ENCODE results near the gene MTRR.
A peak's percentile ranks its signal among the peaks of the same experiment; 100 is the strongest.

MTRR gene

DNA sequence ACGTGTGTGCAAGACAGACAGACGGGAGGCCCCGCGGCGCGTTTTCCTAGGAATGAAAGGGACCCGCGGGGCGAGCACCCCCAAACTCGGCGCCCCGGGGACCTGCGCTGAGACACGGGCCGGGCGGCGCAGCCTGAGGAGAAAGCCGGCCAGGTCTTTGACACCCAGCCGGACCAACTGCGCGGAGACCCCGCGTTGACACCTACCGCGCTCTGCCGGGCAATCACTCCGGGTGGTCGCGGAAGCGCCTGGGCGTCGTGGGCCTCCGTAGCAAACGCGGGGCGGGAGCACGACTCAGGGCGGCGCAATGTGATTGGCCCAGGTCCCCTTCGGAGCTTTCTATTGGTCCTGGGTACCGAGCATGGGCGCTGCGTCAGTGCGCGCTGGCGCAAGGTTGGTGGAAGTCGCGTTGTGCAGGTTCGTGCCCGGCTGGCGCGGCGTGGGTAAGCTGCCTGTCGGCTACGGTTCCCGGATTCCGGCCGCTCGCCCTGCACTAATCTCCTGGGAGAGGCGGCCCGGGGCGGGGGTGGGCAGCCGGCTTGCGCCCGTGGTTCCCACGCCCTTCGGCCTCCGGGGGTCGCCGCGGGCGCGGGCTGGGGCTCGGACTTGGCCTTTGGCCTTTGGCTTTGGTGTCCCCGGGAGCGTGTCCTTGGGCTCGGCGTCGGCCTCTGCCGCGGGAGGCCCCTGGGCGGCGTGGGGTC, at the start of gene MTRR, which contains the start of gene FASTKD3:
TSS of gene MTRR (plus strand) at position 376 of the 701 bp plus-strand sequence. CDS start 1,647 bp downstream, outside the sequence.
TSS of gene FASTKD3 (minus strand) at position 259 of the 701 bp plus-strand sequence. CDS start 948 bp downstream, outside the sequence.
- peak; percentile 81 to 82 for DNase-seq (ENCODE audit: low read depth in 1 of 2, low spot score in 1 of 2)

DNA sequence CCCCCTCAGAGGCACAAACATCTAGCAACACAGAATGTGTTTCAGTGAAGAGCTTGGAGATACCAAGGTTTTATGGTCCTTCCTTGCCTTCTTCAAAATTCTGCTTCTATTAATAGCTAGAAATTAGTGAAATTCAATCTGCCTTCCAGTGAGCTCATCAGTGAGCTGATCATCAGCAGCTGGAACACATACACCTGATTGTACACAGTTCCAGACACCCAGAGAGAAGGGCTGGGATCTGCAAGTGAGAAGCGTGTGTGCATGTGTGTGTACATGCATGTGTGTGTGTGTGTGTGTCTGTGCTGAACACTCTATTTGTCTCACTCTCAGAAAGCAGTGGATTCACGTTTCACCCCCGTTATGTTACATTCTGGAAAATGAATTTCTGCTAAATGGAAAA, 46.5 kb upstream of the MTRR start:
- DNase-seq (ENCODE audit: low read depth in 1 of 2, low spot score in 1 of 2) = no peak

DNA sequence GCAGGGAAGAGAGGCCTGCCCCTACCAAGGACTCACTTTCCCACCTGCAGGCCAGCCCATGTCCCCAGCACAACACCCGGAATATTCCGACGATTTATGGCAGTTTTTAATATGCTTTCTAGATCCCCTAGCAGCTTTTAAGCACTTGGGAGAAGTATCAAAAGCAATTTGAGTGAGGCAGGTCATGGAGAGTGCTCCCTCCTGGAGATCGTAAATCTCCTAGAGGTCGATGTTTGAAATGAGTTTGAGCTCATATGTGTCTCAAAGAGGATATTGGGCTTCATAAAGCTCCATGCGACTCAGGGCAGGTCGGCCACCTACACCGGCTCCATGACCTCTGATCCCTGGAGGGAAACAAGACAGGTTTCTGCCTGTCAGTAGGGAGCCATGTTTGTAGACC, 45.4 kb upstream of the MTRR start:
- no peak for DNase-seq (ENCODE audit: low read depth in 1 of 2, low spot score in 1 of 2)

DNA sequence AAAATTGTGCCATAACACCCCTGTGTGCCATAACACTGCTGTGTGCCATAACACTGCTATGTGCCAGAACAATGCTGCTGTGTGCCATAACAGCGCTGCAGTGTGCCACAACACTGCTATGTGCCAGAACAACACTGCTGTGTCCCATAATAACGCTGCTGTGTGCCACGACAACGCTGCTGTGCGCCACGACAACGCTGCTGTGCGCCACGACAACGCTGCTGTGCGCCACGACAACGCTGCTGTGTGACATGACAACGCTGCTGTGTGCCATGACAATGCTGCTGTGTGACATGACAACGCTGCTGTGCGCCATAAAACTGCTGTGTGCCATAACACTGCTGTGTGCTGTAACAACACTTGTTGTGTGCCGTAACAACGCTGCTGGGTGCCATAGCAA, 44.0 kb upstream of the MTRR start:
- no peak for DNase-seq (ENCODE audit: low read depth in 1 of 2, low spot score in 1 of 2)

DNA sequence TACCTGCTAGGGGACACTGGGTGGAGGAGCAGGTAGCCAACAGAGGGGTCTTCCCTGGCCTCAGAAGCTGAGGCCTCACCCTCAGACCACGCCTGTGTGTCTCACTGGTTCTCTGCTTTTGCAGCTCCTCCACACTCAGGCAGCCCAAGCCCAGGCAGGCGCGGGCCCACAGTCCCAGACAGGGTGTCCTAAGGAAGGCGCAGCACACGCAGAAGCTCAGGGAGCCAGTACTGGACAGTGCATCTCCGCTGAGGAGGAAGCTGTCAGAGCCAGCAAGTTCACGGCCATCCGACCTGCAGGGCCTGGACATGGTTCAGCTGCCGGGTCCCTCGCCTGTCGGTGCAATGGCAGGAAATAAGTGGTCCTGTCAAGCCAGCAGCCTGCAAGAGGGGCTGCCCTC, 43.3 kb upstream of the MTRR start:
- DNase-seq (ENCODE audit: low read depth in 1 of 2, low spot score in 1 of 2) = no peak

DNA sequence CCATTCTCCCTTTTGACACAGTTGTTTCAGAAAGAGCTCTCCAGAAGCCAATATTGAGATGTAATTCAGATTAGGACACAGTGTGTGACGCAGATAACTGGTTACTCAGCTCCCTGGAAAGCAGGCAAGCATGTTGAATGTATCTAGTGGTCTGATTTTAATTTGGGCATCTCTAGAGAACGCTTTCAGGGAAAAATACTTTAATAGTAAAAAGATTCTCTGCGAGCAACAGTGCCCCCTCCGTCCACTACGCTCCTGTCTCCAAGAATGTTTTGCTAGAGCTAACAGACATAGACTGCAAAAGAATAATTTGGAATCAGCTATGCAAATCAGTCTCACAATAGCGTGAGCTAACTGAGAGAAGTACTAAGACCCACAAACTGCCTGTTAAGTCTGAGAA, 41.3 kb upstream of the MTRR start:
- no peak for DNase-seq (ENCODE audit: low read depth in 1 of 2, low spot score in 1 of 2)

DNA sequence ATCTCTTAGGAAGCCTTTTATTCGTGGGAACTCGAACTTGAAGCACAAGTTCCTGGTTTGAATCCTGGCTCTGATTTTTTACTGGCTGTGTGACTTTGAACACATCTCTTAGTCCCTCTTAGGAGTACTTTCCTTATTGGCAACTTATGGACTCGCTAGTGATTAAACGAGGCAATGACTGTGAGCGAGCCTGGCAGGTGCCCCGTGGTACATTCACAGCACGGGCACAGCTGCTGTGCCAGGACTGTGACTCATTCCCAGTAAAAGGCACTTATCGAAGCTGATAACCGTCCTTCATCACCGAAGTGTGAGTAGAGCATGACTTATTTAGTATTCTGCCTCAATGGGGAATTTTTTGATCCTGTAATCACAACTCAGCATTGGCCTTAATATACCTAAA, 40.7 kb upstream of the MTRR start:
- DNase-seq (ENCODE audit: low read depth in 1 of 2, low spot score in 1 of 2) = no peak

DNA sequence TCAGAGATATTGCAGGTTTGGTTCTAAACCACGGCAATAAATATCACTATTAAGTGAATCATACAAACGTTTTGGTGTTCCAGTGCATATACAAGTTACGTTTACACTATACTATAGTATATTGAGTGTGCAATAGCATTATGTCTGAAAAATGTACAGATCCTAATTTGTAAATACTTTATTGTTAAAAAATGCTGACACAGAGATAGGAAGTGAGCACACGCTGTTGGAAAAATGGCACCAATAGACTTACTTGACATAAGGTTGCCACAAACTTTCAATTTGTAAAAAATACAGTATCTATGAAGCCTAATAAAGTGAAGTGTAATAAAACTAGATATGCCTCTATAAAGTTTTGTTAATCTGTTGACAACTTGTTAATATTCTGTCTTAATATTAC, 34.0 kb upstream of the MTRR start:
- no peak for DNase-seq (ENCODE audit: low read depth in 1 of 2, low spot score in 1 of 2)

DNA sequence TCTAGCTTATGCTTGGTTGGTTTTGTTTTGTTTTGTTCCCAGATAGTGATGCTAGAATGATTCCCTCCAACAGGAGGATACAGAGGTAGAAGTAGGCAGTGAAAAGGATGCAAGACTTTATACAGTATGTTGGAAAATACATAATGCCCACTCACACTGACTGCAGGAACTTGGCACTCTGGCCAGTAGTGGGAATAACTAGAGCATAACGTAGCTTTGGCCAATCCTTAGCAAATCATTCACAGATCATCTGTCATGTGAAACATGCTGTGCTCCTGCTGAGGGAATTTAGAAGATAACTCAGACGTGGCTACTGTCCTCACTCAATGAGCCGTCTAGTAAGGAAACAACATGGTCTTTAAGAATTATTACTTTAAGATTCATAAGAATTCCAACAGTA, 31.5 kb upstream of the MTRR start:
- no peak for DNase-seq (ENCODE audit: low read depth in 1 of 2, low spot score in 1 of 2)

DNA sequence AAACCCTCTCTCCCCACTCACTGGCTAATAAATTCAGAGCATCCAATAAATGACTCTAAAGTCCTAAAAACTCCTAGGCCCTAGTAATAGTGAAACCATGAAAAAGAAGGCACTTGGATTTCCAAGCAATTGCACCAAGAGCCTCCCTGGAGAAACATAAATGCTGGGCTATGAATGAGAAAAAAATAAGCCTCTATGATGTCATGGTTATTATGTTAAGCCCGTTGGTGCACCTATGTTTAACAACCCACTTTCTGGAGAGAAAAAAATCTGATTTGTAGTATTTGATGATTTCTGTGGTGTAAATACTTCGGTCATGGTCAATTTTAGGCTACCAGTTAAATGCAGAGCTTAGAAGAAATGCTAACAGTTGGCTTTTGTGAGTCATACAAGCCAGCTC, 26.4 kb upstream of the MTRR start:
- DNase-seq (ENCODE audit: low read depth in 1 of 2, low spot score in 1 of 2) = no peak

DNA sequence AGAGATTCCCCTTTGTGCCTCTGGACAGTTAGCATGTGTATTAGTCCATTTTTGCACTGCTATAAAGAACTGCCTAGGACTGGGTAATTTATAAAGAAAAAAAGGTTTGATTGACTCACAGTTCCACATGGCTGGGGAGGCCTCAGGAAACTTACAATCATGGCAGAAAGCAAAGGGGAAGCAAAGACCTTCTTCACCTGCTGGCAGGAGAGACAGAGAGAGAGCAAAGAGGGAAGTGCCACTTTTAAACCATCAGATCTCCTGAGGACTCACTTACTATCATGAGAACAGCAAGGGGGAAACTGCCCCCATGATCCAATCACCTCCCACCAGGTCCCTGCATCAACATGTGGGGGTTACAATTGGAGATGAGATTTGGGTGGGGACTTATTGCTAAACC, 24.0 kb upstream of the MTRR start:
- DNase-seq (ENCODE audit: low read depth in 1 of 2, low spot score in 1 of 2) = no peak

DNA sequence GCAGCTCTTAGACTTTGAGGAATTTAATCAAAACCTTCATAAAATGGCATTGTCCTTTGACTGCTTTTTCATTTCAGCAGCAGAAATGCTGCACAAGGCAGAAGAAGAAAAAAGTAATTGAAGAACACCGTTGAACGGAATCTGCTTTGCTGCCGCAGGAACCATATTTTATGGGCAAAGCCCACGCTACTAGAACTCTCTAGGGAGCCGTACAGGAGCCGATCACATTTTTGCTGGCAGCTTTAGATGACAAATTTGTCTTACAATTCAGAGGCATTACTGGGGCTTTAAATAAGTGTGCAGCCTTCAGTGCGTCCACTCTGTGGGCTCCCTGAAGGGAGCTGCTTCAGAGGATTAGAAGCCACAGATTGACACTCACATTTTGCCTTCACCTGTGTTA, 23.4 kb upstream of the MTRR start:
- DNase-seq (ENCODE audit: low read depth in 1 of 2, low spot score in 1 of 2) = no peak

DNA sequence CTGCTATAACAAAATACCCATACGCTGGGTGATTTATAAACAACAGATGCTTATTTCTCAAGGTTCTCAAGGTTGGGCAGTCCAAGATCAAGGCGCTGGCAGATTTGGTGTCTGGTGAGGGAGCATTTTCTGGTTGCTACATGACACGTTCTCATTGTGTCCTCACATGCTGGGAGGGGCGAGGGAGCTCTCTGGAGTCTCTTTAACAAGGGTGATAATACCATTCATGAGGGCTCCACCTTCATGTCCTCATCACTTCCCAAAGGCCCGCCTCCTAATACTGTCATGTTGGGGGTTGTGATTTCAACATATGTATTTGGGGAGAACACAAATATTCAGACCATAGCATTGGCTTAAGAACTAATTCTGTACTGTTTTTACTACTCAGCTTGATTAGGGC, 22.6 kb upstream of the MTRR start:
- no peak for DNase-seq (ENCODE audit: low read depth in 1 of 2, low spot score in 1 of 2)

DNA sequence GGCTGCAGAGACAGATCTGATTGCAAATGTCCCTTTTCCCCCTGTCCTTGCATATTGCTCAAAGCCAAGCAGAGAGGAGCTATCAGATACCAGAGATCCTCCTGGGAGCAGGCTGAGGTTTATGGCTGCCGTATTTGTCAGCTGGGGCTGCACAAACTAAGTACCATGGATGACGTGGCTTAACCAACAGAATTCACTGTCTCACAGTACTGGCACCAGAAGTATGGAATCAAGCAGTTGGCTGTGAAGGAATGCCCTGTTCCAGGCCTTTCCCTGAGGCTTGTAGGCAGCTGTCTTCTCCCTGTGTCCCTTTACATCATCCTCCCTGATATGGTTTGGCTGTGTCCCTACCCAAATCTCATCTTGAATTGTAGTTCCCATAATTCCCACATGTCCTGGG, 20.7 kb upstream of the MTRR start:
- no peak for DNase-seq (ENCODE audit: low read depth in 1 of 2, low spot score in 1 of 2)

DNA sequence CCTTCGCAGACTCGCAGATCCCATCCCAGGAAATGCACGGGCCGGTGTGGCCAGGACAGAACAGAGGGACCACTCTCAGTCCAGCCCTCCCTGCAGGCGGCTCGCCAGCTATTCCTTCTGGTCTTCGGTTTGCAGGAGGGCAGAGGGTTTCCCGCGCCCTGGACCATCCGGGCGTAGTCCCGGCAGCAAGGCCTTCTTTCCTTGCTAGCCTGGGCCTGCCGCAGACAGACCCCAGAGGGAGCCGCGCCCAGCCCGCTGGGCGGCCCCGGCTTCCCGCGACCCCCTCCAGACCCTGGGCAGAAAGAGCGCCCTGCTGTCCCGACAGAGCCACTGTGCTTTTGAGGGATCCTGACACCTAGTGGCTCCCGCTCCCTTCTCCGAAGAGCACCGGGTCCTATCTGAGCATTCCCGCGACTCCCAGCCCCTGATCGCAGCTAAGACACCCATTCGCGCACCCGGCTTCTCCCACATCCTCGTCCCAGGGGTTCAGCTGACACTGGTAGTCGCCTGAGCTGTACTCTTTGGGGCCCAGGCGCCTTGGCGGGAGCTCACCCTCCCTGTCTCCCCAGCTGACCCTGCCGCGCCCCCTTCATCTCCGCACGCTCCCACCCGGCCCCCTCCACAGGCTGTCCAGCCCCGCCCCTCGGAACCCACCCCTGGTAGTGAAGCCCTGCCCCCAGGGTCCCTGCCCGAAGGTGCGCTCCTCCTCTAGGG, 19.1 kb upstream of the MTRR start:
- no peak for DNase-seq (ENCODE audit: low read depth in 1 of 2, low spot score in 1 of 2)

DNA sequence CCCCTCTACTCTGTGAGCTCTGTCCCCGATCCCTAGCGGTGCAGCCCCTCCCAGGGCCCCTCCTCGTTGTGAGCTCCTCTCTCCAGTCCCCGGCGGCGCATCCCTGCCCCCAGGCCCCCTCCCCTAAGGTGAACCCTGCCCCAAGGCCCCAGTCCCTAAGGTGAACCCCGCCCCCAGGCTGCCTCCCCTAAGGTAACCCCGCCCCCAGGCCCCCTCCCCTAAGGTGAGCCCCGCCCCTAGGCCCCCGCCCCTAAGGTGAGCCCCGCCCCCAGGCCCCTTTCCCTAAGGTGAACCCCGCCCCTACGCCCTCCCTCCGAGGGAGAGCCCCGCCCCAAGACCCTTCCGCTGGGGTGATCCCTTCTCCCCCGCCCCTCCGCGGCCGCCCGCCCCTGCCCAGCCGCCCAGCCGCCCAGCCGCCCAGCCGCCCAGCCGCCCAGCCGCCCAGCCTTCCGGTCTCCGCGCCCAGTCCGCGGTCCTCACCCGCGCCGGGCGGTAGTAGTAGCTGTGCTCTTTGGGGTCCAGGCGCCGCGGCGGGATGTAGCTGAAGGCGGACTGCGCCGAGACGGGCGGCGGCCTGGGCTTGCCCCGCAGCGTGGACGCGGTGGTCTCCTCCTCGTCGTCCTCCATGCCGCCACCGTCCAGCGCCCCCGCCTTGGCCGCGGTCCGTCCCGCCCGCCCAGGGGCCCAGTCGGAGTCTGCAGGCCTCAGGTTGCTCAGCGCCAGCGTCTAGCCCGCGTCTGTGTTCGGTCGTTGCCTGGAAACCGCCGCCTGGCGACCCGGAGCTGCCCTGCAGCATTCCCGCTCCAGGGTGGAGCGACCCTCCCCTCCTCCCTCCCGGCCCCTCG, 18.3 kb upstream of the MTRR start, which contains the start of gene CFAP90:
TSS of gene CFAP90 (minus strand) at position 739 of the 845 bp plus-strand sequence. CDS start at position 627, 112 bp downstream.
- no peak for DNase-seq (ENCODE audit: low read depth in 1 of 2, low spot score in 1 of 2)

DNA sequence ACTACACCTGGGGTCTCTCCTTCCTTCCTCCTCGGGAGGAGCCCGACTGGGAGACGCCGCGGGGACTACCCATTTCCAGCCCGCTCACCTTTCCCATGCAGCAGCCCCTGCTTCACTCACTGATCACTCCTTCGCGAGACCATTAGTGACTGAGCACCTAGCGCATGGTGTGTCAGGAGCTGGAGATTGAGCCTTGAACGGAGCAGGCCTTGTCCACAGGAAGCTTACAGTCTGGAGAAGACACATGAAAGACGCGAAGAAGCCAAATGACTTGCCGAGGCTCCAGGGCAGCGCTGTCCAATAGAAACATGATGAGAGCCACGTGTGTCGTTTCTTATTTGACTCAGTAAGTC, 17.7 kb upstream of the MTRR start:
- no peak for DNase-seq (ENCODE audit: low read depth in 1 of 2, low spot score in 1 of 2)

DNA sequence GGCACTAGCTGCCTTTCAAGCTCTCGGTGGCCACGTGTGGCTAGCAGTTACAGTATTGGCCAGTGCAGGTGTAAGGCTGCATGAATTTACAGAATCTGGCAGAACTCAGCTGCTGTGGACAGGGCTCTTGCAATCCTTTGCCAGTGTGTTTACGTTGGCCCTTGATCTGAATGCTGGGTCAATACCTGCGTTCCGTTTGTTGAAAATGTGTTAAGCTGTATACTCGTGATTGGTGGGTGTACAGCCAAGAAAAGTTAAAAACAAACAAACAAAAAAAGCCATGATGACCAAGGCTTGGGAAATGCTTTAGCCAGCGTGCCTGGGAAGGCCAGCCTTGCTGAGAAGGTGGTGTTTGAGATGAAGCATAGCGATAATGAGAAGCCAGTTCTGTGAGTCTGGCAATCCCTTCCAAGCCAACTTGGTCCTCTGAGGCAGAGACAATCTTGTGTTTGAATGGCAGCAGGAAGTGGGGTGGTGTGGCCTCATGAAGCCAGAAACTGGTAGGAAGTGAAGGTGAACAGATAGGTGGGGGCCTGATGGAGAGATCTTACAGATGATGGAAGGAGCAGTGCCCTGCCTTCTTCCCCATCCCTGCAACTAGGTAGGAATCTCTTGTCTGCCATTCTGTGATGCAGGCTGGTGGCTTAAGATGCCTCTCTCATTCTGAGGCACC, 17.2 kb upstream of the MTRR start:
- DNase-seq (ENCODE audit: low read depth in 1 of 2, low spot score in 1 of 2) = no peak

DNA sequence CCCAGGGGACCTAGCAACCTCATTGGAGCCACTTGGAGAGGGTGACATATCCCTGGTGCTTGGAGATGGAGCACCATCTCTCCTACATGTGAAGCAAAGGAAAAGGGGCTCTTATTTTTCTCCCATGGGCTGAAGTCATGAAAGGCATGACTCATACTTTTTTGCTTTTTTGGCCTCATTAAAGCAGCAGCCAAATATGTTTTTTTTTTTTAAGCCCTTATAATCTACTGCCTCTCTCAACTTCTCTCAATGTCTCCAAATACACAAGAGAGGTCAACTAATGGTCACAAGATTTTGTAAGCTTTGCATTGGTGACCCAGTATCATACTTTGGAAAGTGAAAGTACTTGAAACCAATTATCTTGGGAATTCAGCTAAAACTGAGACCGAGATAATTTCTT, 16.4 kb upstream of the MTRR start:
- no peak for DNase-seq (ENCODE audit: low read depth in 1 of 2, low spot score in 1 of 2)

DNA sequence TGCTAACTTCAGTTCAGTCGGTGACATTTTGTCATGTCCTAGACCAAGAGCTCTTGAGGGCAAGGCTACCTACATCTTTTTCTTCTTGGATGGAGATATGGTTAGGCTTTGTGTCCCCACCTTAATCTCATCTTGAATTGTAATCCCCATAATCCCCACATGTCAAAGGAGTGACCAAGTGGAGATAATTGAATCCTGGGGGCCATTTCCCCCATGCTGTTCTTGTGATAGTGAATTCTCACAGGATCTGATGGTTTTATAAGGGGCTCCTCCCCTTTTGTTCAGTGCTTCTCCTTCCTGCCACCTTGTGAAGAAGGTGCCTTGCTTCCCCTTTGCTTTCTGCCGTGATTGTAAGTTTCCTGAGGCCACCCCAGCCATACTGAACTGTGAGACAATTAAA, 16.0 kb upstream of the MTRR start:
- DNase-seq (ENCODE audit: low read depth in 1 of 2, low spot score in 1 of 2) = no peak

DNA sequence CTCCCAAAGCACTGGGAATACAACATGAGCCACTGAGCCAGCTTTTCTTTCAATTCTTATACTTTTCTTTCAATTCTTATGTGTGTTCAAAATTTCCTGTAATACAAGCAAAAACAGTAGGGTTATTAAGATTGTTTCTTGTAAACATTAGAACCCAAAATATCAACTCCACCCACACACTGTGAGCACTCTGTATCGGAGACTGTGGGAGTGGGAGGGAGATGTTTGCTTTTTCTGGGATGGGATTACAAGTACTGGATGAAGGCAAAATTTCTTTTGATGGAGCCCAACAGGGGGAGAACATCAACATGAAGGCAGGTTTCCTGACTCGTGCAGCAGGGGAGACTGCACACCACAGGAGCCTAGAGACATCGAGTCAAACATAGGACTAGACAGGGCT, 13.3 kb upstream of the MTRR start:
- no peak for DNase-seq (ENCODE audit: low read depth in 1 of 2, low spot score in 1 of 2)

All from activated T-helper 1 cell treated with anti-CD3 and anti-CD28 coated beads, Interleukin-2, amount 50 U/mL, for 16 hours (primary cell).